HG03045 (cell line): ENCODE data around the gene MCOLN2.
"Not testable (repeated sequence)": the region's sequence is repeated elsewhere in the genome, so short reads cannot be mapped to it uniquely, and the experiment has no call there.

Source experiments
- ATAC-seq: cut with Tn5 transposase; IDR thresholded peaks from one replicate; pipeline ENCODE4 v1.9.1; 2021; ENCODE audit warnings: mild to moderate bottlenecking, moderate library complexity; ENCODE audit not compliant: unreplicated experiment

Gene MCOLN2

DNA sequence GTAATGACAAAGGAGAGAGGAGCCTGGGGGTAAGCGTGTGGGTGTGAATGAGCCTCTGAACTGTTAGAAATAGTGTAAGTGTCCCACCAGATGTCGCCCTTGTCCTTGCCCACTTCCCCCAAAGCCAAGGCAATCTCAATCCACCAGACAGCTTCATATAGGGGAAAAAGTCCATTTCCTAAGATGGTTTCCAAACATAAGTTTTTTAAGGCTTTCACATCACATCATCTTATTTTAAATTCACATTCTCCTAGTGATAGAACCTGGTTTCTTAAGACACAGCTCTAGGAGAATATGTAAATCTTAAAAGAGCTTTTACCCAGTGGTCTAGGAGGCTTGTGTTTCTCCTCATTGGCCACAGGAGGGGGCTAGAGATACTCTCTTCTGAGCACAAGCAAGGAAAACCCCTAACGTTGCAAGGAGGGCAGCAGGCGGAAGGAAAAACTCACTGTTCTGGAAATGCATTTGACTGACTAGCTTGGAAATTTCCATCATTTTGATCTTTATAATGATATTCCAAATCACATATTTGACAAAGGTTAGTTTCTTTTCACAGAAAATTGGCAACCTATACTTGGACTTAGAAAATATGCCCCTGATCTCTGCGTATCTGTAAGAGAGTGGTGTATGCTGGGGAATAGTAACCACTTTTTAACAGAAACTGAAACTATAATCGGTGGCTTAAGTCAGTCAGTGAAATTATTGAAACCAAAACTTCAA lies 52.0 kb downstream of the MCOLN2 start:
- ATAC-seq, result peak; percentile 87

DNA sequence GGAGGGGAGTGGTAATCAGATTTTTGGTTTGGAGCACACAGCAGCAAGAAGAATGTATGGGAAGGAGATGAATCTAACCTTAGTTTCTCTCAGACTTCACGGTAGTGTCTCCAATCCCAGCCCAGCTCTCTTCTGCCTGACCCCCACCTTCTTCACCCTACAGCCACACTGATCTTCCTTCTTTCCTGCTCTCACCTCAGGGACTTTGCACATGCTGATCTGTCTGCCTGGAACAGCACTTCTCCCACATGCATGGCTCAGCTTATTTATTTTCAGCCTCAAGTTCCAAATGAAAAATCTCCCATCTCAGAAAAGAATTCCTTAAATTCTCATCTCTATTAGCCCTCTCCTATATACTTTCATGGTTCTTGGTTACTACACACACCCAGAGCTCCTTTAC lies 55.1 kb downstream of the MCOLN2 start:
- no peak for ATAC-seq

DNA sequence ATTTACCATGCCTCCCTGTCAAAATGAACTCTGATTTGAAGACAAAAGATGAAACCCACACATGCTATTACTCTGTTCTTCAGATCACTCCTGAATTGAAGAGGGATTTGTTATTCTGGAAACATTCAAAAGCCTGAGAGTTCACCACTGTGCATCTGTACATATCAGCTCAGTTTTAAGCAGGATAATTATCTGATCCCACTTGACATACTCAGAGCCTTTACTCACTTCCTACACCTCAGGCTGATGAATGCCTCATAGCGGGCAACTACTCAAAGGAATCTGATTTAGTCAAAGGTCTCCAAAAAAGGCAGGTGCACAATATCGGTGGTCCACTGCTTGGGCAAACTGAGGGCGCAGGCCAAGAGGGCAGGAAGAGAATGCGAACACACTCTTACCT lies 56.4 kb downstream of the MCOLN2 start:
- ATAC-seq, result no peak

DNA sequence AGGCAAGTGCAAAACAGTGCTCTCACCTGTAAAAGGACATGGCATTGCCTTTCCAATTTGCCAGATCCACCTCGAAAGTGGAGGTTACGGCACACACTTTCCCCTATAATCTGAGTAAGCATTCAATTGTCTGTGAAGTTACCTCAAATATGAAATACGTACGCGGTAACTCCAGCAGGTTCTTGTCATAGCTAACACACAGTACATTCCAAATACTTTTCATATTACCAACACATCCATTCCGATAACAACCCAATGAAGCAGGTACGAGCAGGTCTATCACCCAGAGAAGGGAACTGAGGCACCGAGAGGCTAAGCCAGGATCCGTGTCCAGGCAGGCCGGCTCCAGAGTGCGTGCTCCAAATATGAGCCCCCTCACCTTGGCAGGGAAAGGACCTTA lies 57.2 kb downstream of the MCOLN2 start:
- ATAC-seq, result no peak

DNA sequence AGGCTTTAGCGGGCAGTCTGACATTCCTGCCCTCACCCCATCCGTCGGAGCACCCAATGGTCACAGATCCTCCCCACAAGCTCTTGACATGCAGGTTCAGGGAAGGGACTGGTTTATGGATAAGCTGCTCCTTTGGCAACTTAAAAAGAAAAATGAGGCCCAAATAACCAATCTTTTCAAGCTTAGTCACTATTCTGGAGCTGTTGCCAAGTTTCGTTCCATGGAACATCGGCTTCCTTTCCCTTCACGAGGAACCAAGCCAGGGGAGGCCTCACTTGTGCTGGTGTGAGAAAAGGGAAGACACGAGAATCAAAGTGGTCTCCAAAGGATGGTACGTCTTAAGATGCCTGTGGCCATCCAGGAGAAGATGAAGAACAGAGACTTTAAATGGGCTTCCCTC lies 57.8 kb downstream of the MCOLN2 start:
- no peak for ATAC-seq

DNA sequence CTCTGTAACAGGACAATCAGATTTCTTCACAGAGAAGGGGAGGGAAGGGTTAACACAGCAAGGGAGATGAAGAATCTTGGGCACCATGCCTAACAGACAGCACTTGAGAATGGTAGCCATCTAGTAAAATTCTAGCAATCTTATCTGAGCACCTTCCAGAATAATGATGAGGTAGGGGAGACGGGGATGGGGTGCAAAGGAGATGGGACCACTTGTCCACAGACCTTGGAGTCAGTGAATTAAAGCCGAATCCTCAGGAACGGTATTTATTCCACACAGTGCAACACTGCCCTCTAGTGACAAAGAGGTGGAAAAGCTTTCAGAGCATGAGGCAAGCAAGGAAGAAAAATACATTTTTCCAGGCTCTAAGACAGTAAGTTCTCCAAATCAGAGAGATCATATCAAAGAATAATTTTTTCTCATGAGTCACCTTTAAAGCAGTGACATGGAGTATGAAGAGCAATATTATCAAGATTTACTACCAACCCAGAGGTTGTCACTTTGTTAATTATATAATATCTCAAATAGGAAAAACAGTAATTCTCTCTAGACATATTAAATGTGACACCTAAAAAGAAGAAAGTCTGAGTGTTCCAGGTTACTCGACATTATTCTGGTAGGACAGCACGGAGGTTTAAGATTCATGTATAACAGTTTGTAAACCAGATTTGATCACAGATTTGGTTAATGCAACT lies 60.6 kb downstream of the MCOLN2 start:
- ATAC-seq, result peak; percentile 52

DNA sequence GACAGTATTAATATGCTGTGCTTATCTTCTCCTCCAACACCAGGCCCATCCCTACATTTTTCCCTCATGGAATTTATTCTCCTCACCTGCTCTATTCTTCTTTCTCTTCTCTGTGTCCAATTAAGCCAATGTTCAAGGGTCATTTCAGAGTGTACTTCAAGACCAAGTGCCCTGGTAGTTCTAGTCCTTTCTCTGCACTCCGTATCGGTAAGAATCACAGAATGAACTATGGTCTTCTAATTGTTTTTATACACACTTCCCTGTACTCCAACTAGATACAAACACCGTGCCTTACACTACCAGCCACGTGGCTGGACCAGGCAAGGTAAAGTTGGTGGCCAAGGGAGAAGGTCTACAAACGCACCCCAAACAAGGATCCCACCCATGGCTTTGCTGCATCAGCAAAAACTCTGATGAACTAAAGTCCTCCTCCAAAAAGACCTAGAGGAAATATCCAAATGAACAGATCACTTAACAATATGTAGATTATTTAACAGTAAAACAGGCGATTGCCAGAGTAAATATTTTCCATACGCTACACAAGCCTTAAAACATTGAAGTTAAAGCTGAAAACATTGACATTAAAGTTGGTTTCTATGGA lies 63.8 kb downstream of the MCOLN2 start:
- ATAC-seq, result no peak

DNA sequence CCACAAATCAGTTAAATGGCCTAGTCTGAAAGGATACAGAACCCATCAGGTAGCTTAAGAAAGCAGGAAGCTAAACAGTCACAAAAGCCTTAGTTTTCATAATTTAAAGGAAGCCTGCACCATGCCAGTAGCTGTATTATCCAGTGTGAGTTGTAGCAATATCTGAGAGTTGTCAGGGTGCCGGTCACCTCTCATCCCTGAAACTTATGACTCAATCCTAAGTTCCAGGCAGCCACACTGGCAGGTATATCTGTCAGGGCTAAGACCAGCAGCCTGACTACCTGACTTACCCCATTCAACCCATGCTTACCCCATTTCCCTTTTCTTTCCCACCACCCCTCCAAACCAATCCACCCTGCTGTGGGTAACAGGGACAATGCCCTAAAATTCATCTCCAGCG lies 66.1 kb downstream of the MCOLN2 start:
- ATAC-seq, result no peak

DNA sequence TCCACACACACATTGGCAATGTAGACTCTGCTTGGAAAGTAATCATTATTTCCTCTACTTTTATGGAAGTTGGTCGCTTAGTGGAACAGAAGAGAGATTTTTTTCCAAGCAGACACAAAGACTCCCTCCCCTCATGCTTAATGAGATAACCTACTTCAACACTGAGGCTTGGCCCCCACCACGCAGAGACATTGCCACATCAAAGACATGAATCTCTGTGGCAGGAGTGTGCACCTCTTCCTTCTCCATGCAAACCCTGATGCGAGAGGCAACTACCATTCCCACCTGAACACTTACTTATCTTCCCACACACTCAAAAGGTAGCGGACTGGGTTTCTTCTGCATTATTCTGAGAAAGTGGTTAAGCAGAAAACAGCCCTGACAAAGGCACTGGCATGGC lies 66.6 kb downstream of the MCOLN2 start:
- ATAC-seq, result no peak

DNA sequence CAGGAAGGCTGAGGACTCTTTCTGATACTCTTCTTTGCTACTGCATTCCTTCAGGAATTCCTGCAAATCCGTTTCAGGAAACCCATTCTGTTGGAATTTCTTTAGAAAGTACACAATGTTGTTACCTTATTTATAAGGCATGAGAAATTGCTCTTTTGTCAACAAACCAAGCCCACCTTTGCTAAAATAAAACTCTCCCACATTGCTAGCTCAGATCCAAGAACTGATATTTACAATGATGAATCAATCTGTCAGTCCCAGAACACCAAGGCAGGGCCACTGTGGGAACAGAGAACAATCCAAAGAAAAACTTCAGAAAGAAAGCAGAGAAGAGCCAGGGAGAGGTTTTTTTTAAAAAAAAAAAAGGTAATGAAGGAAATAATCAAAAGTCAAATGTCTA lies 67.3 kb downstream of the MCOLN2 start:
- no peak for ATAC-seq

DNA sequence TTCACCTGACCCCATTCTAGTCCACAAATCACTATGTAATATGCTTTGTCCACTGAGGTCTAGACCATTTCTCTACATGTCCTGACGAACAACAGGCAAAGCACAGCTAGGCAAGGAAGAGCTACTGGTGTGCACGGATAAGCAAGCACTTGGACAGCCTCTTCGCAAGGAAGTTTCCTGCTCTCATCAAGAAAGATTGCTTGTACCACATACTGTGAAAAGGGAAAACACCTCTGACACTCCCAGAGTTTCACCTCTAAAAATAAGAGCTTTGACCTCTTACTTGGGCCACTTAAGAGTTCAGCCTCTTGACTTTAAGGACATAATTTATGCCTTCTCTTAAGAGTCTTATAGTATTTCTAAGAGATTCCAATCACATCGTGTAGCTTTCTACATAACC lies 67.9 kb downstream of the MCOLN2 start:
- ATAC-seq, result no peak

DNA sequence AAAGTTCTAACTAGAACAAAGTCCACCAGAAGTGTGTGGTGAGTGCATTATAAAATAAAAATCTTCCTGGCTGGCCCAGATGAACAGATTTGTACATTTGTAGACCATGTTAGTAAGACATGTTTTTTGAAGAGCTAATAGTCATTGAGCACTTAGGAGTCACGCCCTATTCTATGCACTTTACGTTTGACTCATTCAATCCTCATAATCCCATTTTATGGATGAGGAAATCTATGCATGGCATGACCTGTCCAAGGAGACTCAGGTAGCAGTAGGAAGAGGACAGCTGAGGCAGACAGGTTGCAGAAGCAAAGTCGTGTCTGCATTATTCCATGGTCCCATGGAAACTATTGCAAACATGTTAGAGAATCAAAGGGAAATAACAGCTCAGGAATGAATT lies 73.6 kb downstream of the MCOLN2 start:
- ATAC-seq, result no peak

DNA sequence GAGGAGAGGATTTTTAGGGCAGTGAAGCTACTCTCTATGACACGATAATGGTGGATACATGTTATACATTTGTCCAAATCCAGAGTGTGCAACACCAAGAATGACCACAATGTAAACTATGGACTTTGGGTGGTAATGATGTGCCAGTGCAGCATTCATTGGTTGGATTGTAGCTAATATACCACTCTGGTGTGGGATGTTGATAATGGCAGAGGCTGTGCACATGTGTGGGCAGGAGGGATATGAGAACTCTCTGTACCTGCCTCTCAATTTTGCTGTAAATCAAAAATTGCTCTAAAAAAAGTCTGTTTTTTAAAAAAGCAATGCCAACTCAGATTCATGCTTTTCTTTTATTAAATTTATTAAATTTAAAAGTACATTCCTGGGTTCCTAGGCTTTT lies 76.8 kb downstream of the MCOLN2 start:
- ATAC-seq, result no peak

DNA sequence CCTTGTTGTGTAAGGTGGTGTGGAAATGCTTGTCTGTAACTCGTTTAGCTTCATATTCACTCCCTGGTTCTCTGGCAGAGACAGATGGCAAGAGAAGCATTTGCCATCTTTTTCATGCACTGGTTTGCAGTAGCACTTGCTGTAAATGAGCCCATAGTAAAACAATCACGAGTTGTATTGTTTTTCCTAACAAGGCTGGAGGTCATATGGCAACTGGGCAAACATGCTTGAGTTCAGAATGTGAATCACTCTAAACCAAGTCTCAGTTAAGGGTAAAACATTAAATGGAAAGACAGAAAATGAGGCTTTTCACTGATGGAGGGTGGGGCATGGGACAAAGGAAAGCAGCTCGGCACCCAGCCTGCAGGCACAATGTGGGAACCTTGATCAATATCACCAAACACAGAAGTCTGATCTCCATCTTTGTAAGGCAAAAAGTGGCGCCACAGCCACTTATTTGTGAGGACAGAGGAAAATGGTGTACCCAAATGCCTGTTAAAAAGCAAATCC lies 77.4 kb downstream of the MCOLN2 start:
- ATAC-seq, result no peak

DNA sequence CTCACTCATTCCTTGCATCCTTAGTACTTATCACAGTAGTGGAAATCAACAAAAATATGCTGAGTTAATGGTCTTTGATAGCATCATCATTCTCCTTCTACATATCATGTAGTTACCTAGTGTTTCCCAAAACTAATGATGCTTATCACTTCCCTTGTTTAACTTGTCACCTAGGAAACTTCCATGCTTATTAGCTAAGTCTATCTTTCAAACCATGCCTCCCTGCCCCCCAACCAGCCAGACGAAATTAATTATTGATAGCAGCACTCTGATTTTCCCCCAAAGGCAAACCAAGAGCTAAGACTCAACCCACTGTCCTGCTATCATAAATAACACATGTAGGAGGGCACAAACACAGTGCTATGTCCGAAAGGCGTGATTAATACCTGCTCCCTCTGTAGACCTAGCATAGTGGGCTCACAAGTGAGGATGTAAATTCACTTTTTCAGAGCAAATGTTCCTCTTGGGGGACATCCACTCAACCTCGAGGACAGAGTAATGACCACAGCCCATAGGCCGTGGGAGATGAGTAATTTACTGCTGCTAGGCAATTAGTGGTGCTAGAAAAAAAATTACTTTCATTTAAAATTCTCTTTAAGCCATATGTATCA lies 78.1 kb downstream of the MCOLN2 start:
- no peak for ATAC-seq

DNA sequence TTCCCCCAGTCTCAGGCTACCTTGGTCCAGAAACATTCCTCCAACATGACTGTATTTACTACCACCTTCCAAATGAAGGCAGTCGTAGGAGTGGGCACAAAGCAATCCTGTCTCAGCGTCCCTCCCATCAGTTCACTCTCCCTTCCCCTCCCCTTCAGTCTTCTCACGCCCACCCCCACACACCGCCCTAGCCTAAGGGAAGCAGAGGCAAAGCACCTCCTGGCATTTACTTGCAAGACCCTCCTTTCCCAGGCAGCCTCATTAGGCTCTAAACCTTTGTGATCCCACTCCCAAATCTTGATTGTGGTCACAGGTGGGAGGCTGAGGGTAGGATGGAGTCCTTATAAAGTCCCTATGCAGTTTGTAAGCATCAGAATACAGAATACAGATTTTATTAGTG lies 80.0 kb downstream of the MCOLN2 start:
- ATAC-seq, result no peak

DNA sequence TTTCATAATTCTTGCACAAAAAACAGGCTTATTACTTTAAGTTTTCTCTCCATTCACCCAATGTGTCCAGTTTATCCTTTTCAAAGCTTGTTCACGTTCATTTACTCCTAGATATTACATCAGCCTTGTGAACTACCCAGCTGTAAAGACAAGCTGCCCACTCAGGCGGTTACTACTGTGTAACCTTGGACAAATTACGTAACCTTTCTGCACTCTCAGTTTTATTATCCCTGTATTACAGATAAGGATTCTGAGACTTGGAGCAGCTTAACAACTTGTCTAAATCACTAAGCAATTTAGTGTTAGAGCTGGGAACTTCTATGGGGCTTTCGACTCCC lies 83.4 kb downstream of the MCOLN2 start:
- ATAC-seq, result no peak

DNA sequence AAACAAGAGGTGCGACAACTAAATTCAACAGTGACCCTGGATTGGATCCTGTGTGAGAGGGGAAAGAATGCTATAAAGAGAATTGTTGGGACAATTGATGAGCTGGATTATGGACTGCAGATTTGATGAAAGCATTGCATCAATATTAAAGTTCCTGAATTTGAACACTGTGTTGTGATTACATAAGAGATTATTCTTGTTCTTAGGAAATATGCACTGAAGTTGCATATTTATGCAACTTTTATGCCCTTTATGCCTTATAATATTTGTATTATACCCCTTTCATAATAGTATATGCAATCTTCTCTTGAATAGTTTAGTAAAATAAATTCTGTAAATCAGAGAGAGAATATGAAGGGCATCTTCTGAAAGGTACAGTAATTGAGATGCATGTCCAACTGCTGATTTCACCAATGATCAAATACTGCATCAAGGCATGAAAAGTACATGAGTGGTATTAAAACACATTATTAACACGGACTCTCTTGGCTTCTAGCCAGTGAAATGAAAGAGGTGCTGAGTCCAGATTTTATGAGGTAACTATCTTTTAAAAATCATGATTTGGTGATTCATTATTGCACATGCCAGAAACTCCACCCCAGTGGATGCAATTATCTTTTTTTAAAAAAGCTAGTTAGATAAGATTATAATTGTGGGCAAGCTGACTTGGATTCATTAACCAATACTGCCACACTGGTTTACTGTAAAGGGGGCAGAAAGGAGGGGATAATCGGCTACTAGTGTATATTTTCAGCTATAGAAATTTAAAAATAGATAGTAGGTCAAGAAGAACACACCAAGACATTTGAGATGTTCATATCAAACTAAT lies 84.0 kb downstream of the MCOLN2 start:
- ATAC-seq, result no peak

DNA sequence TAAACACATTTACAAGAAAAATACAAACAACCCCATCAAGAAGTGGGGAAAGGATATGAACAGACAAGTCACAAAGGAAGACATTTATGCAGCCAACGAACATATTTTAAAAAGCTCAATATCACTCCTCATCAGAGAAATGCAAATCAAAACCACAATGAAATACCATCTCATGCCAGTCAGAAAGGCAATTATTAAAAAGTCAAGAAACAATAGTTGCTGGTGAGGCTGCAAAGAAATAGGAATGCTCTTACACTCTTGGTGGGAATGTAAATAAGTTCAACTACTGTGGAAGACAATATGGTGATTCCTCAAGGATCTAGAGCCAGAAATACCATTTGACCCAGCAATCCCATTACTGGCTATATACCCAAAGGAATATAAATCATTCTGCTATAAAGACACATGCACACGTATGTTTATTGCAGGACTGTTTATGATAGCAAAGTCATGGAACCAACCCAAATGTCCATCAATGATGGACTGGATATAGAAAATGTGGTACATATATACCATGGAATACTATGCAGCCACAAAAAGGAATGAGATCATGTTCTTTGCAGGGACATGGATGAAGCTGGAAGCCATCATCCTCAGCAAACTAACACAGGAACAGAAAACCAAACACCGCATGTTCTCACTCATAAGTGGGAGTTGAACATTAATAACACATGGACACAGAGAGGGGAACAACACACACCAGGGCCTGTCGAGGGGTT lies 88.0 kb downstream of the MCOLN2 start:
- not testable (repeated sequence) for ATAC-seq

DNA sequence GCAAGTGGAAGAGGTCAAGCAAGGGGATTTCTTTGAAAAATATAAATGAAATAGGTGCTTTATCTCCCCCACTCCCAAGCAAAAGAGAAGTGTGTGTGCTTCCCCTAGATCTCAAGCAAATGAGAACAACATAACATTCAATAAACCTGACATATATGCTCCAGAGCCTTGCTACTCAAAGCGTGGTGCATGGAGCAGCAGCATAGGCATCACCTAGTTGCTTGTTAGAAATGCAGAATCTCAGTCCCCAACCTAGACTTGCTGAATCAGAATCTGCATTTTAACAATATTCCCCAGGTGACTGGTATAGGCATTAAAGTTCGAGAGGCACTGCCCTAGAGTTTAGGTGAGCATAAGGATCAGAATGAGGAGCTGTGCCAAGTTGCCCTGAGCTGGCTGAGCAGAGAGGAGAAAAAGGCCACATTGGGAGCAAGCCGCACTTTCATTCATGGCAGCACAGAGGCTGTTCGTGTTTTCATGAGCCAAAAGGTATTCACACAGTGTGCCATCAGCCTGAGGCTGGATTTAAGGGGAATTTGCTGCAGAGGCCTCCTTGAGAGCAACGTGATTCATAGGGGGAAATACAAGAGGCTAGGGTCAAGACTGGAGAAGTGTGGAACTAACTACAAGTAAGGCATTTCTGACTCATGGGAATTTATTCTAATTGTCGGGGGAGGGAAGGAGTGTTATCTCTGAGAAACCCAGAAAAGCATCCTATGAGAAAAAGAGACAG lies 89.7 kb downstream of the MCOLN2 start:
- ATAC-seq, result no peak
